HCT116 (cell line): Measurements from ENCODE around the gene SZRD1. TPM values are rescaled to one million over a fixed set of nuclear protein-coding genes. Genes with fewer than 3 reads are reported as not detected.

Source experiments
- ATAC-seq: fragments of 200-7000 bp; cut with Tn5 transposase; 2 replicates; pipeline ENCODE4 v1.9.1; 2020; ENCODE audit warnings: mild to moderate bottlenecking, moderate library complexity
- BruUV-seq: library from RNA; stranded (reverse); fragments of 400-500 nt; replicated peaks from 2 replicates; lab custom pipeline; 2021; lab: Mats Ljungman, UMichigan
- CTCF ChIA-PET: fragments of 300-600 bp; sonication (Branson Sonifier 250); formaldehyde crosslinking; loops from one replicate; lab custom pipeline; 2021; ENCODE audit warnings: antibody characterized with exemption; lab: Charles Lee
- POLR2A ChIA-PET: fragments of 300-600, 350-600 bp; sonication (Branson Sonifier 250); formaldehyde crosslinking; loops from one replicate; lab custom pipeline; 2021; ENCODE audit warnings: antibody characterized with exemption; lab: Charles Lee
- RAD21 ChIA-PET, 2 experiments: fragments of 300-600 bp; sonication (Branson Sonifier 250); formaldehyde crosslinking; loops; one replicate each; lab custom pipeline; 2023; ENCODE audit warnings: low total read pairs in 2 of 2; ENCODE audit not compliant: uncharacterized antibody in 2 of 2, unreplicated experiment in 2 of 2, low non-redundant PET in 1 of 2; lab: Charles Lee
- DNase-seq: peaks from one replicate; pipeline ENCODE4 v3.0.0-alpha.2; 2010; ENCODE audit warnings: low read depth, low spot score
- H2AFZ ChIP-seq: fragments of 200-600 bp; shearing (Covaris generic), sonication (generic); 2 replicates; pipeline ENCODE4 v1.6.1; 2017; ENCODE audit warnings: low read depth, mixed run types, mixed read lengths, antibody characterized with exemption, low read length; ENCODE audit not compliant: poor library complexity, severe bottlenecking
- H3K27ac ChIP-seq: 2 replicates; pipeline ENCODE4 v1.5.1; 2012; ENCODE audit warnings: low read depth, low read length
- H3K27me3 ChIP-seq: fragments of 200-600 bp; sonication (generic); 2 replicates; pipeline ENCODE4 v1.6.1; 2016; ENCODE audit warnings: mixed run types, low read length, mixed read lengths; ENCODE audit not compliant: insufficient read depth
- H3K36me3 ChIP-seq, 2 experiments: fragments of 200-500 bp in 1 of 2; fragments of 200-600 bp in 1 of 2; sonication (Bioruptor generic) in 1 of 2; sonication (generic) in 1 of 2; 2 replicates each; pipeline versions ENCODE4 v1.5.1 to v1.6.1; 2014 to 2016; ENCODE audit warnings: low read length in 2 of 2, inconsistent platforms in 1 of 2, mixed read lengths in 1 of 2, mixed run types in 1 of 2; ENCODE audit not compliant: insufficient read depth in 2 of 2, control insufficient read depth in 1 of 2
- H3K4me1 ChIP-seq, 2 experiments: fragments of 200-600 bp in 1 of 2; sonication (generic) in 1 of 2; 2 replicates each; pipeline versions ENCODE4 v1.5.1 to v1.6.1; 2012 to 2017; ENCODE audit warnings: low read length in 2 of 2, inconsistent platforms in 1 of 2, mild to moderate bottlenecking in 1 of 2, mixed read lengths in 1 of 2, mixed run types in 1 of 2, moderate library complexity in 1 of 2; ENCODE audit not compliant: insufficient read depth in 2 of 2, control insufficient read depth in 1 of 2
- H3K4me2 ChIP-seq: fragments of 200-600 bp; sonication (generic); 2 replicates; pipeline ENCODE4 v1.6.1; 2017; ENCODE audit warnings: mixed run types, low read length, mixed read lengths
- H3K4me3 ChIP-seq, 2 experiments: fragments of 200-600 bp in 1 of 2; sonication (generic) in 1 of 2; replicated peaks in 1 of 2; 2 replicates each; pipeline ENCODE4 v1.5.1; 2011 to 2016; ENCODE audit warnings: low read length in 2 of 2, control low read depth in 1 of 2, low read depth in 1 of 2, mild to moderate bottlenecking in 1 of 2, mixed read lengths in 1 of 2, mixed run types in 1 of 2
- H3K79me2 ChIP-seq: fragments of 200-600 bp; sonication (generic); 2 replicates; pipeline ENCODE4 v1.6.1; 2017; ENCODE audit warnings: mild to moderate bottlenecking, mixed run types, low read length, moderate library complexity, mixed read lengths; ENCODE audit not compliant: insufficient read depth
- H3K9ac ChIP-seq: fragments of 200-600 bp; sonication (generic); 2 replicates; pipeline ENCODE4 v1.6.1; 2016; ENCODE audit warnings: low read length, mixed read lengths
- H3K9me2 ChIP-seq: fragments of 200-600 bp; sonication (generic), shearing (Covaris generic); 2 replicates; pipeline ENCODE4 v1.6.1; 2017; ENCODE audit warnings: mixed run types, mild to moderate bottlenecking, moderate library complexity; ENCODE audit not compliant: insufficient read depth
- H3K9me3 ChIP-seq, 2 experiments: fragments of 200-500 bp in 1 of 2; fragments of 200-600 bp in 1 of 2; sonication (Bioruptor generic) in 1 of 2; sonication (generic) in 1 of 2; 2 replicates each; pipeline ENCODE4 v1.6.1; 2014 to 2017; ENCODE audit warnings: low read length in 2 of 2, mixed read lengths in 2 of 2, inconsistent platforms in 1 of 2, low read depth in 1 of 2, mild to moderate bottlenecking in 1 of 2, mixed run types in 1 of 2, moderate library complexity in 1 of 2; ENCODE audit not compliant: control insufficient read depth in 1 of 2, insufficient read depth in 1 of 2
- H4K20me1 ChIP-seq: fragments of 200-600 bp; sonication (generic), shearing (Covaris generic); 2 replicates; pipeline ENCODE4 v1.6.1; 2017; ENCODE audit warnings: mixed run types, mild to moderate bottlenecking, moderate library complexity; ENCODE audit not compliant: insufficient read depth
- CBX3 ChIP-seq: IDR thresholded peaks from 2 replicates; pipeline ENCODE4 v1.6.1; 2012; ENCODE audit warnings: low read depth
- CEBPB ChIP-seq: IDR thresholded peaks from 2 replicates; pipeline ENCODE4 v1.6.1; 2012; ENCODE audit warnings: low read depth
- EGR1 ChIP-seq: IDR thresholded peaks from 2 replicates; pipeline ENCODE4 v1.6.1; 2012; ENCODE audit warnings: low read depth
- intact Hi-C: fragments of 100-400 bp; cut with micrococcal nuclease; formaldehyde crosslinking; loops from 2 replicates; pipeline ENCODE4 v1.10.0; 2022
- total RNA-seq: library from RNA; stranded (reverse); gene quantifications from one replicate; pipeline ENCODE4 v1.2.1, GENCODE V29; 2021; ENCODE audit not compliant: unreplicated experiment
- TF ChIP-seq, protein P1 (sequence below): IDR thresholded peaks from 2 replicates; pipeline ENCODE4 v1.6.1; 2012
- TF ChIP-seq, protein P2 (sequence below): IDR thresholded peaks from 2 replicates; pipeline ENCODE4 v1.6.1; 2011; ENCODE audit warnings: mild to moderate bottlenecking, low read length, moderate library complexity; ENCODE audit not compliant: insufficient replicate concordance; ENCODE audit errors: extremely low read depth
- TF ChIP-seq, protein P3 (sequence below), 3 experiments: fragments of 200-600 bp in 1 of 3; sonication (generic) in 1 of 3; IDR thresholded peaks in 2 of 3; conservative IDR thresholded peaks in 1 of 3; 2 replicates each; pipeline ENCODE4 v1.5.1; 2012 to 2017; ENCODE audit warnings: low read depth in 2 of 3, low read length in 2 of 3, antibody characterized with exemption in 1 of 3, borderline replicate concordance in 1 of 3, control low read depth in 1 of 3, mild to moderate bottlenecking in 1 of 3, mixed read lengths in 1 of 3, mixed run types in 1 of 3, moderate library complexity in 1 of 3; ENCODE audit not compliant: insufficient read depth in 1 of 3

The SZRD1 gene
- total RNA-seq, 1 experiment from 2014 or later: 141 TPM

DNA sequence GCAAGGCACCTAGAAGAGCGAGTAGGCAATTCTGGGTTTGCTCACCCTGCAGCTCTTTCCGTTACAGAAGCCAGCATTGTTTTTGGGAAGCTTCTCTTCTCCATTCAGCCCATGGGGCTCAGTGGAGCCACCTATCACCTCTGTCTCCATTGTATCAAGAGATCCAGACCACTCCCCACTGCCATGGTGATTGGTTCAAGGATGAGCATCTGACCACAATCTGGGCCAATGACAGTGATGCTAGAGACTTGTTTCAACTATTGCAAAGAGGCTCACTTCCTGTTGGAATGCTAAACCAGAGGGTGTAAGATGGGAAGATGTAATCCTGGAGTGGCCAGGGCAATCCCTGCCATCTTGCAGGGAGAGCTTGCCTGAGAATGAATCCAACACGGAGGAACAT is 63.6 kb downstream of the SZRD1 start:
- Histone ChIP-seq H3K36me3 (no peaks in the 10 kb centered on the region), H3K79me2 (no peaks in the 10 kb centered on the region), H3K9me2 (no peaks in the 10 kb centered on the region), H3K9ac (no peak overlapping the region), H3K4me1 (peaks cover 0 to 4% of the 10 kb centered on the region in 2 experiments; a peak in 1 of 4 replicates), H4K20me1 (no peaks in the 10 kb centered on the region), H3K9me3 (no peaks in the 10 kb centered on the region), H3K27ac (no peak overlapping the region), H3K4me2 (peak overlapping the region; percentile 2; the same call in 1 of the 2 replicates), H3K4me3 (no peak overlapping the region)
- ATAC-seq: peak; percentile 88
- ChIA-PET CTCF (interaction anchor here (1.2 kb wide), 1 partner anchor 10 kb away, joined by 3 read pairs; the partner anchor contains the start of gene NECAP2), RAD21 (no interaction called here), POLR2A (interaction anchor here (1.7 kb wide), 1 partner anchor 10 kb away, joined by 4 read pairs; the partner anchor contains the start of gene NECAP2)
- DNase-seq: peak; percentile 32
- intact Hi-C loops: no loop called here
- BruUV-seq: no TSS peak
- no peak for TF ChIP-seq CEBPB
- TF ChIP-seq, protein P1, sequence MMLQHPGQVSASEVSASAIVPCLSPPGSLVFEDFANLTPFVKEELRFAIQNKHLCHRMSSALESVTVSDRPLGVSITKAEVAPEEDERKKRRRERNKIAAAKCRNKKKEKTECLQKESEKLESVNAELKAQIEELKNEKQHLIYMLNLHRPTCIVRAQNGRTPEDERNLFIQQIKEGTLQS: no peak
- TF ChIP-seq, protein P2, sequence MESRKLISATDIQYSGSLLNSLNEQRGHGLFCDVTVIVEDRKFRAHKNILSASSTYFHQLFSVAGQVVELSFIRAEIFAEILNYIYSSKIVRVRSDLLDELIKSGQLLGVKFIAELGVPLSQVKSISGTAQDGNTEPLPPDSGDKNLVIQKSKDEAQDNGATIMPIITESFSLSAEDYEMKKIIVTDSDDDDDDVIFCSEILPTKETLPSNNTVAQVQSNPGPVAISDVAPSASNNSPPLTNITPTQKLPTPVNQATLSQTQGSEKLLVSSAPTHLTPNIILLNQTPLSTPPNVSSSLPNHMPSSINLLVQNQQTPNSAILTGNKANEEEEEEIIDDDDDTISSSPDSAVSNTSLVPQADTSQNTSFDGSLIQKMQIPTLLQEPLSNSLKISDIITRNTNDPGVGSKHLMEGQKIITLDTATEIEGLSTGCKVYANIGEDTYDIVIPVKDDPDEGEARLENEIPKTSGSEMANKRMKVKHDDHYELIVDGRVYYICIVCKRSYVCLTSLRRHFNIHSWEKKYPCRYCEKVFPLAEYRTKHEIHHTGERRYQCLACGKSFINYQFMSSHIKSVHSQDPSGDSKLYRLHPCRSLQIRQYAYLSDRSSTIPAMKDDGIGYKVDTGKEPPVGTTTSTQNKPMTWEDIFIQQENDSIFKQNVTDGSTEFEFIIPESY: no peak
- no peak for TF ChIP-seq CBX3
- TF ChIP-seq, protein P3, sequence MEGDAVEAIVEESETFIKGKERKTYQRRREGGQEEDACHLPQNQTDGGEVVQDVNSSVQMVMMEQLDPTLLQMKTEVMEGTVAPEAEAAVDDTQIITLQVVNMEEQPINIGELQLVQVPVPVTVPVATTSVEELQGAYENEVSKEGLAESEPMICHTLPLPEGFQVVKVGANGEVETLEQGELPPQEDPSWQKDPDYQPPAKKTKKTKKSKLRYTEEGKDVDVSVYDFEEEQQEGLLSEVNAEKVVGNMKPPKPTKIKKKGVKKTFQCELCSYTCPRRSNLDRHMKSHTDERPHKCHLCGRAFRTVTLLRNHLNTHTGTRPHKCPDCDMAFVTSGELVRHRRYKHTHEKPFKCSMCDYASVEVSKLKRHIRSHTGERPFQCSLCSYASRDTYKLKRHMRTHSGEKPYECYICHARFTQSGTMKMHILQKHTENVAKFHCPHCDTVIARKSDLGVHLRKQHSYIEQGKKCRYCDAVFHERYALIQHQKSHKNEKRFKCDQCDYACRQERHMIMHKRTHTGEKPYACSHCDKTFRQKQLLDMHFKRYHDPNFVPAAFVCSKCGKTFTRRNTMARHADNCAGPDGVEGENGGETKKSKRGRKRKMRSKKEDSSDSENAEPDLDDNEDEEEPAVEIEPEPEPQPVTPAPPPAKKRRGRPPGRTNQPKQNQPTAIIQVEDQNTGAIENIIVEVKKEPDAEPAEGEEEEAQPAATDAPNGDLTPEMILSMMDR (IDR thresholded peaks at IDR 0.05 in 2 of 3, conservative IDR thresholded peaks at IDR 0.05 in 1 of 3; ENCODE audit: borderline replicate concordance in 1 of 3, insufficient read depth in 1 of 3, low read depth in 2 of 3, low read length in 2 of 3): no peak
- TF ChIP-seq EGR1: no peak
- TF ChIP-seq, all 23 proteins: peak for 0
- no peak overlapping the region for H2AFZ ChIP-seq
- no peaks in the 10 kb centered on the region for H3K27me3 ChIP-seq
